ENCODE data around the gene PARS2.

PARS2 gene

DNA sequence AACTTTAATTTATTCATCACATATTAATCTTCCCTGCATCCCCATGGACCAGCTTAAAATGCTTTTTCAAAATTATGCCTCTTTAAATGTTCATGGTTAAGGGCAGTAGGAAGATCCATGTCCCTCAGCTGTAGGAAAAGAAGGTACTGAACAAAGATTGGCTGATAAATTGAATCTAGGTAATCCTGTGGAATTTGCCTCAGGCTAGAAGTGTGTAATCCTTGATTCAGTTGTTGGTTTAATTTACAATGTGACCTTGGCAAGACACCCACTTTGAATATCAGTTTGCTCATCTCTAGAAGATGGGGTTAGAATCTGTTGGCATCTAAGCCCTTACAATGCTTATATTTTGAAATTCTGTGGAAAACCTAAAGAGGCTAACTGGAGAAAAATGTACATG, 42.6 kb downstream of the PARS2 start:
- no peak for DNase-seq

GRCh38 chr1:54716299-54717047, 47.9 kb downstream of the PARS2 start:
- no peak for DNase-seq

- peak; percentile 35 to 77 for DNase-seq
Measured at GRCh38 chr1:54715493-54716298, 48.6 kb downstream of the PARS2 start, which contains the start of gene TTC4. TTC4 (plus strand) TSS chr1:54715861; CDS start chr1:54715909, 48 bp downstream.

DNA sequence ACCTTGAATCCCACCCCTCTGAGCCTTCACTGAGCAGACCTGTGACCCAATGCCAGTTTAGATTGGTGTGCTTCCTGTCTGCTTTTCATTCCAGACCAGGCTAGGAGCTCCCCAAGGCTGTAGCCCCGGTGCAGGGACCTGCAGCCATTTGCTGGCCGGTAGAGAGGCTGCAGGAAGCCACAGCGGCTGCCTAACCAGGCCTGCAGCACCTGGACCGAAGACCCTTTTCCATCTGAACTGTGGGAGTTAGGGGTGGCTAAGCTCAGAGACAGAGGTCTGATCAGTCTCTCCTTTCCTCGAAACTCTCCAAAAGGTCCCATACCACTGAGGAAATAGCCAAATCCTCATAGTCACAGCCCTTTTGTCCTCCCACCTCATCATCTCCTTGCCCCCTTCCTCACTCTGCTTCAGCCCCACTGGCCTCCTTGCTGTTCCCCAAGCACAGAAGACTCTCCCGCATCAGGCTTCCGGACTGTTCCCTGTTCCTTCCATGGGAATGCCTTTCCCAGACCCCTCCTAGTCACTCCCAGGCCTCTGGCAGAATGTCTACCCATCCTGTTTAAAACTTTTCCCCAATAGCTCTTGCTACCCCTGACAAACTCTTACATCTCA, 49.3 kb downstream of the PARS2 start:
- no peak for DNase-seq

GRCh38 chr1:54711536-54711935, 52.8 kb downstream of the PARS2 start:
- no peak for DNase-seq

DNA sequence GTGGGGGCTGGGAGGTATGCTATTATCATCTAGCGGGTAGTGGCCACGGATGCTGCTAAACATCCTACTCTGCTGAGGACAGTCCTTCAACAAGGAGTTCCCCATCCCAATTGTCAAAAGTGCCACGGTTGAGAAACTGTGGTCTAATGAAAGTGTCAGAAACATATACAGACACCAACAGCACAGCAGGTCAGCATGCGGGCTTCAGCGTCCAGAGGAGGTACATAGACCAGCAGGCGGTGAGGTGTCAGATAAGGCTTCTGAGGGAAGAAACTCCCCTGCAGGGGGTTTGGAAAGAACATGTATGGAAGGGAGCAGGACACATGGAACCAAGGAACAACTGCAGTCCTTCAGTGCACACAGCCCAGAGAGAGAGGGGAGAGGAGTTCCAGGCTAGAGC, 53.5 kb downstream of the PARS2 start:
- no peak for DNase-seq

DNA sequence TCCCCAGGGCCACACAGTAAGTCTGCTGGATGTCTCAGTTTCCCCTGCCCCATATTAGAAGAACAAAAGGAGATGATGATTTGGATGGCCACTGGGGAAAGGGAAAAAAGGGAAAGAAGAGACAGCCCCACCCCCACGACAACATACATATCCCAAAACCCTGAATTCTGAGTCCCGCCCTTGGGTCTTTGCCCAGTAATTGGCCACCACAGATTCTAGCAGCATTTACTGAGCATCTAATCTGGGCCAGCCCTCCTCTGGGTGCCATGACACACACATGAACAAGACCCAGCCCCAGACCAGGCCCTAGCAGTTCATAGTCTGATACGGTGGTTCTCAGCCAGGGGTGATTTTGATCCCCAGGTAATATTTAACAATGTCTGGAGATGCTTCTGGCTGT, 53.9 kb downstream of the PARS2 start:
- no peak for DNase-seq

DNA sequence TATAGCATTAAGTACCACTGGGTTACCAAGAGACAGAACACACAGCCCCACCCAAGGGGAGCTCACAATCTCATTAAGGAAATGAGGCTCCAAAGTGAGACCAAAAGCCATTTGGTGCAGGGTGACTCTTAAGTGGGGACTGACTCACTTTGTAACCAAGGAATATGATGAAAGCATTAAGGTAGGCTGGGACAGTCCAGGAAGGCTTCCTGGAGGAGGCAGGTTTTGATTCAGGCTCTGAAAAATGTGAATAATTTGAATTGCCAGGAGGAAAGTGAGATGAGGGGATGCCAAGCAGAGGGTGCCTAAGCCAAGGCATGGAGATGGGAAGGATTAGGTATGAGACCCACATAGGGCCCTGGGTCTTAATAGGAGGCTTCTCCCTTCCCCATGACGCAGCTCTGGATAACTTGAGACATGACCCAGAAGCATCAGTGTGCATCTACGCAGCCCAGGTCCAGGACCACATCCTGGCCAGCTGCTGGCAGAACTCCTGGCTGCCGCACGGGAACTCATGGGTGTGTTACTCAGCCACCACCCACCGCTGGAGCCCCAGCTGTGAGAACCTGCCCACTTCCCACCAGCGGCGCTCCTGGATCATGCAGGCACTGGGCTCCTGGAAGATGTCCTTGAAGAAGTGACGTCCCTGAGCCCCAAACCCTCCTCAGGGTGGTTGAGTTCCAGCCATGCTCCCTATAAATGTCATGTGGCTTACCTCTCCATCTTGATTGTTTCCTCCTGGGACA, 54.6 kb downstream of the PARS2 start:
- DNase-seq, result no peak

DNA sequence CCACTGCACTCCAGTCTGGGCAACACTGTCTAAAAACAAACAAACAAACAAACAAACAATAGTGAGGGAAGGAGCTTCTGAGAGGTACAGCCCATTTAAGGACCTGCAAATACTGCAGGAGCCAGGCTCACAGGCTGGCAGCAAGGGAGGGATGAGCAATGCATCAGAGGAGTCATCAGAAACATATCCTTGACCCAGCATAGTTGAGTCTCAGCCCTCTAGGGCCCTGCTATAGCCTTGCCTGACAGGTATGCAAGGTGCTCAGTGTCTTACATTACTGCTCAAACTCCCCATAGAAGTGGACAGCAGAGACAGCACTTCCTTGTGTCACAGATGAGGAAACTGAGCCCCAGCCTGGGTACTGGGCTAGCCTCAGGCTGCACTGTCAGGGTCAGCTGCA, 55.9 kb downstream of the PARS2 start:
- no peak for DNase-seq

Measured in NCI-H524 (cell line).